HG02852 (cell line): Measurements from ENCODE around the gene EYA3.

Source experiments
- ATAC-seq: cut with Tn5 transposase; IDR thresholded peaks from one replicate; pipeline ENCODE4 v1.9.1; 2021; ENCODE audit warnings: mild to moderate bottlenecking, moderate library complexity; ENCODE audit not compliant: unreplicated experiment

Gene EYA3

GRCh38 chr1:28112388-28113241 is 24.2 kb upstream of the EYA3 start:
- ATAC-seq = no peak

DNA sequence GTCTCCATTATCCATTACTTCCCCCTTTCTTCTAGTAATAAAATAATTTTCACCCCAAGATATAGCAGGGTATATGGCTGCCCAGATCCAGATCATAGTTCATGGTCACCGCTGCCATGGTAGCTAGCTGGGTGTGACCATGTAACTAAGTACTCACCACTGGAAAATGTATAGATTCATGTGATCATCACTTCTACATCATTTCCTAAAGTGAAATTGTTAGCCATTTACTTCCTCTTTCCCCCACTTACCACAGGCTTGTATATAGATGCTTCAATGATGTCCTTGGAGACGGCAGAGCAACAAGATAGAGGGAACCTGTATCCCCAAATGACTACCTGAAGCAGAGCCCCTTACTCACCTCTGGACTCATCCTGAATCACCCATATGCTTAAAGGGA is 22.7 kb upstream of the EYA3 start:
- no peak for ATAC-seq

DNA sequence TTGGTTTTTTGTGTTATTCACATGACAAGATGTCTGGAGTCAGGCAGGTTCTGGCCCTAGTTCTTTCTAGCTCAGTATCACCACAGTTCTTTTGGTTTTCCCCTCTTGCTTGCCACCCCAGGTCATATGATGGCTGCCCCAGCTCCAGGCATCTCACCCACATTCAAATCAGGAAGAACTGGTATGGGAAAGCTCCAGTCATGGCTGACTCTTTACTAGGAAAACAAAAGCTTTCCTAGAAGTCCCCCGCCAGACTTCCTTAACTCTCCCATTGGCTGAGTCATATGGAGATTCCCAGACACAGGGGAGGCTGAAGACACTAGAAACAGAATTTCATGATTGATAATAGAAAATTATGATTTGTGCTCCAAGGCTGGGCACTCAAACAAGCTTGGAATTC is 22.1 kb upstream of the EYA3 start:
- no peak for ATAC-seq

DNA sequence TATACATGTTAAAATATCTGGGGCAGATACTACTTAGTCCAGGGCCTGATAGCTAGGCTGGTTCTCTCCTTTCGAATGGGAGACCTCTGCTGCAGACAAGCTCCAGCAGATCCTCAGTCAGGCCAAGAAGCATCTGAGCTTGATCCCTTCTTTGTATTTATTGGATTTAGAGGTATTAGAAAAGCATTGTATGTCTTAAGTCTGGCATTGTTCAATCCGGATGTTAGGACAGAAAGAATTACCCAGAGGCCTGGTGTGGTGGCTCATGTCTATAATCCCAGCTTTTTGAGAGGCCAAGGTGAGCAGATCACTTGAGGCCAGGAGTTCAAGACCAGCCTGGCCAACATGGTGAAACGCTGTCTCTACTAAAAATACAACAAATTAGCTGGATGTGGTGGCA is 21.2 kb upstream of the EYA3 start:
- ATAC-seq = no peak

DNA sequence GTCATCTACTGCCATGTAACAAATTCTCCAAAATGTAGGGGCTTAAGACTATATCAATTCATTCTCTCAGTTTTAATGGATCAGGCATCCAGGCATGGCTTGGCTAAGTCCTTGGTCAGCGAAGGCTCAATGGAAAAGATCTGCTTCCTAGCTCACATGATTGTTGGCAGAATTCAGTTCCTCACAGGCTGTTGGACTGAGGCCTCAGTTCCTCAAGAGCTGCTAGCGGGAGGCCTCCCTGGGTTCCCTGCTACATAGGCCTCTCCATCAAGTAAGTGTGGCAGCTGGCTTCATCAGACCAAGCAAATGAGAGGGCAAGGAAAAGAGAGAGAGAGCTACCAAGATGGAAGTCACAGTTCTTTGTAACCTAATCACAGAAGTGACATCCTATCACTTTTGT is 19.6 kb upstream of the EYA3 start:
- no peak for ATAC-seq

GRCh38 chr1:28104866-28105467 is 16.6 kb upstream of the EYA3 start:
- no peak for ATAC-seq

DNA sequence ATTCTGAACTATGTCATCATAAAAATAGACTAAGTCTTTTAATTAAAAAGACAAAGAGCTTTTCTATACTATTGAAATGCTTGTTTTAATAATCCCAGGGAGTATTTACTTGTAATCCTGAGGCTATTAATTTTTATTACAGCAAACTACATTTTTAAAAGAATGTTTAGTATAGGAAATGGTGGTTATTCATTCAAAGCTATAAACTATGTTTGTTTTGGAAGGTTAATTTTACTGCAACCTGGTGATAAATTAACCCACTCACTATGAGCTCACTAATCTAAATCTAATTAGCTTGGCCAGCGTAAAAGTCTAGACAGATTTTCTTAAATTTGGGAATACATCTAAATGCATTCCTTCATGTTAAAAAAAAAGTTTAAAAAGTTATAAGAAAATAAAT is 13.8 kb upstream of the EYA3 start:
- no peak for ATAC-seq

GRCh38 chr1:28099050-28099769 is 10.8 kb upstream of the EYA3 start:
- ATAC-seq = no peak

DNA sequence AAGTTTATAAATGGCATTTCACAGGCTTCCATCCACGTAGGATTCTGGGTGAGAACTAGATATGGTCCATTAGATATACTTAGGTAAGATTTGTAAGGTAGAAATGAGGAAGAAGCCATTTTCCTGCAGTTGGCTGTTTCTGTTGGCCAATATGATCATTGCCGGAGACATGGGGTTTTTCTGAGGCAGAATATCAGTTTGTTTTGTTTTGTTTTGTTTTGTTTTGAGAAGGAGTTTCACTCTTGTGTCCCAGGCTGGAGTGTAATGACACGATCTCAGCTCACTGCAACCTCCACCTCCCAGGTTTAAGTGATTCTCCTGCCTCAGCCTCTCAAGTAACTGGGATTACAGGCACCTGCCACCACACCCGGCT is 8.7 kb upstream of the EYA3 start:
- no peak for ATAC-seq

DNA sequence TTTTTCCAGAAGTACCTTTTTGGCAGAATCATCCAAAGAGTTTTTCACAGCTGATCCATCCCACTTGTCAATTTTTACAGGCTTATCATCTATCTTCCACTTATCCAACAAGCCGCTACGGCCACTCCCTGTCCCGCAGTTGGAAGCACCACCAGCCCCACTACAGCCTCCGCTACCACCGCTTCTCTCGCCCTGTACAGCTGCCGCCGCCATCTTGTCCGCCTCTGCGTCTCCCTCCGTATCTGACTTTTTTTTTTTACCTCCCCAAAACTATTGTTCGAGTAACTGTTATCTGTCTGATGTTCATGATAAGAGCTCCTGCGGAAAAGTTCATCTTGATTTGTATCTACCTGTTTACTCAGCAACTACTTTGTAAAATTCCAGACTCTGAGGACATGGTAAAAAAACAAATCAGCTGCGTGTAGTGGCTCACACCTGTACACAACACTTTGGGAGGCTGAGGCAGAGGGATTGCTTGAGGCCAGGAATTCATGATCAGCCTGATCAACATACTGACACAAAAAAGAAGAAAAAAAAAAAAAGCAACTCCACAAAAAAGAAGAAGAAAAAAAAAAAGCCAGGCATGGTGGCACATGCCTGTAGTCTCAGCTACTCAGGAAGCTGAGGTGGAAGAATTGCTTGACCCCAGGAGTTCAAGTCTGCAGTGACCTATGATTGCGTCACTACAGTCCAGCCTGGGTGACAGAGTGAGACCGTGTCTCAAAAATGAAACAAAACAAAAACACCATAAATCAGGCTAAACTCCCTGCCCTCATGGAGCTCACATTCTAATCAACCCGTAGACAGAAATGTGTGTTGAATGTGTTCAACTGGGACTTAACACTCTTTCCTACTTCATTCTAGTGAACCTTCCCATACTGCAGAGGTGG is 8.0 kb upstream of the EYA3 start:
- ATAC-seq = no peak

GRCh38 chr1:28091043-28091781 is 2.8 kb upstream of the EYA3 start:
- no peak for ATAC-seq

DNA sequence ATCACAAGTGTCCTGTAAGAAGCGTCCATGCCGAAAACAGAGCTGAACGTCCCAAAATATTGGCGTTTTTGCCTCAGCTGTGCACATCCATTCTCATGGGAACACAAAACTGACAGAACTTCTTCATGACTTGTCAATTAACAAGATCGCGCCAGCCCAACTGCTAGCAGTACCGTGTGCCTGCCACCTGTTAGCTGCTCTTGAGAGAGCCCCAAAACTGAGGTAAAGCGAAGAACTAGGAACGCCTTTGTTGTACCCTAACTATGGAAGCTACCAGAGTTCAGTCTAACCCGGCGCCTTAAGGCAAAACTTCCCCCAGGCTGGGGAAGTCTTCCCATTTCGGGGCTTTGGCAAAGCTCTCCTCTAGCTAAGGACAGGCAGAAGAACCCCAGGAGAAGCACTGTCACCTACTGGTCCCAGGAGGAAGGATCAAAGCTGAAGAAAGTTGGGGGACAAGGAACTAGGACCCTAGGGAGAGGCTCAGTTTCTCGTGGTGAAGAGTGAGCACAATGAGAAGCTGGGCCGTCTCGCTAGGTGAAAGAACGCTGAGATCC is 719 bp downstream of the EYA3 start:
- peak; percentile 10 for ATAC-seq

GRCh38 chr1:28086651-28087050 is 1.8 kb downstream of the EYA3 start:
- no peak for ATAC-seq

GRCh38 chr1:28085129-28085528 is 3.3 kb downstream of the EYA3 start:
- no peak for ATAC-seq

- no peak for ATAC-seq
Observed at GRCh38 chr1:28083876-28084275, 4.5 kb downstream of the EYA3 start.

DNA sequence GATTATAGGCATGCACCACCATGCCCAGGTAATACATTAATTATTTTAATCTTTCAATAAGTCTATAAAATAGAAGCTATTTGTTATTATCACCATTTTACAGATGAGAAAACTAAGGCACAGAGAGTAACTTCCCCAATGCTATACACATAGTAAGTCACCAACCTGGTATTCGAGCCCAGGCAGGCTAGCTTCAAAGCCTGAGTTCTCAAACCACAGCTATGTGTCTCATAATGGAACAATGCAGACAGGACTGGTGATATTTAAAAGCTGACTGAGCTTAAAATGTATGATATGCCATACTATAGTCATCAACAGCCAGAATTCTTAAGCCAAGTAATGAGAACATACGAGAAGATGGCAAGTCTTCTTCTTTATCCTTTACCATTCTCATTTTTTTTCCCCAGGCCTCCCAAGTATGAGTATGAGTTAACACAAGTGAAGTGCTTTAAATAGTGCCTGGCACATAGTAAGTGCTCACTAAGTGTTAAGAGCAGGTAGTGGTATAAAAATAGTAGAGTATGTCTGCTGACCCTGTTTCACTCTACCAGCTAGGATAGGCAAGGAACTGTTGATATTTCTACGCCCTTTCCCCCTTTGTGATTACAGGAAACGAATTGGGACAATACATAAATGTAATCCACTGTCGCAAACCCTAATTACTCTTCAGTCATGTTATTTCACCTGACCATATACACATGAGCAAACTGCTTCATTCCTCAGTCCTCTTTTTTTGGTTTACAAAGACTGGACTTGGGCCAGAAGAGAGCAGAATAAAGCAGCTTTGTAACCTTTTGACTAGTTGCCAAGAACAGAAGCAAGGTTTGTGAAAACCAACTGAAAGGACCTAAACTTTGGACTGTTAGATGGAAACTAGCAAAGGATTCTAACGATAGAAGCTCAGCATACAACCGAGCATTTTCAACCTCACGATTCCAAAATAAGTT is 9.5 kb downstream of the EYA3 start:
- no peak for ATAC-seq

GRCh38 chr1:28078262-28078661 is 10.1 kb downstream of the EYA3 start:
- no peak for ATAC-seq

DNA sequence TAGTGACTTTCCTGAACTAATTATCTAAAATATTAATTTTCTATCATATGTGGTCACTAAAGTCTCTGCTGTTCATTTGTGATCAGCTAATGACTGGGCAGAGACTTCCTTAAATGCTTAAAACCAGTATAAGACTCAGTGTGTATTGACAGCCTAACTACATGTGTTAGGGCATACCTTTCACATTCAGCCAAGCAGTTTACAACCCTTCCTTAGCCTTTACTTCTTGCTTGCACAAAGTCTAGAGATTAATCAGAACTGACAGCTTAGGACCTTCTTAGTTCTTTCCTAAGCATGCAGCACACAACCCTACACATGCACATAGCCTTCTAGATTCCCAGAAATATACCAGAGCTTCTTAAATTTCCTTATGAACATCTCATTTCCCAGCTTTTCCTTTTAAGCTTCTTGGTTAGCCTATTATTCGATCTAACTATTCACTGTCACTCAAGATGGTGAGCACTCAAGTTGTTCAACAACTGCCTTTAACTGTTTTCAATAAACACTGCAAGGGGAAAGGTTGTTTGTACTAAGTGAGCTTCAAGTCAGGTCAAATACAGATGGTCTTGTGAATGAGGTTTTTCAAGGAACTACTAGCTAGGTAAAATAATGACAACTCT is 13.4 kb downstream of the EYA3 start:
- no peak for ATAC-seq

- ATAC-seq = no peak
Observed at GRCh38 chr1:28073867-28074266, 14.5 kb downstream of the EYA3 start.
